Peyer's patch (tissue), 4 donors: ENCODE measurements around the gene CLC.

Experiments used
- POLR2A ChIP-seq, 2 donors: fragments of 450-650 bp; IDR thresholded peaks; one replicate each; pipeline ENCODE4 v1.5.1; 2017; ENCODE audit warnings: antibody characterized with exemption in 2 of 2, mild to moderate bottlenecking in 2 of 2, moderate library complexity in 2 of 2
- TF ChIP-seq, protein P1 (sequence below), 6 experiments: fragments of 450-650 bp in 4 of 6; fragments of 200-600 bp in 2 of 6; sonication (generic) in 1 of 6; IDR thresholded peaks; one replicate each; pipeline ENCODE4 v1.5.1; 2017 to 2019; ENCODE audit warnings: antibody characterized with exemption in 6 of 6, mild to moderate bottlenecking in 3 of 6, moderate library complexity in 1 of 6

DNA sequence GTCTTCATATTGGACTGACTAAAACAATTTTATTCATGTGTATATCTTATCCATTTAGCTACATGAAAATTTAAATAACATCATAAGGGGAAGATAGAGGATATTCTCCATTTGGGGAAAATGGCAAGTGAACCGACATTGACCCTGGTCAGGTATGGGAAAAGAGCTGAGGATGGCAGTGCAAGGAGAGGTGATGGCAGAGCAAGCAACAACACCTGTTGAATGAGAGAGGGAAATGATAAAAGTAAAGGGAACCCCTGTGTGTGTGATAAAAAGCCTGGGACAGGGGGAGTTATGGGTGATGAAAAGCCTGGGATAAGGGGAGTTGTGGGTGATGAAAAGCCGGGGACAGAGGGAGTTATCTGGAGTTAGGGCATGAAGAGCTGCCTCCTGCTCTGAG lies 4.0 kb downstream of the CLC start:
- TF ChIP-seq, protein P1, sequence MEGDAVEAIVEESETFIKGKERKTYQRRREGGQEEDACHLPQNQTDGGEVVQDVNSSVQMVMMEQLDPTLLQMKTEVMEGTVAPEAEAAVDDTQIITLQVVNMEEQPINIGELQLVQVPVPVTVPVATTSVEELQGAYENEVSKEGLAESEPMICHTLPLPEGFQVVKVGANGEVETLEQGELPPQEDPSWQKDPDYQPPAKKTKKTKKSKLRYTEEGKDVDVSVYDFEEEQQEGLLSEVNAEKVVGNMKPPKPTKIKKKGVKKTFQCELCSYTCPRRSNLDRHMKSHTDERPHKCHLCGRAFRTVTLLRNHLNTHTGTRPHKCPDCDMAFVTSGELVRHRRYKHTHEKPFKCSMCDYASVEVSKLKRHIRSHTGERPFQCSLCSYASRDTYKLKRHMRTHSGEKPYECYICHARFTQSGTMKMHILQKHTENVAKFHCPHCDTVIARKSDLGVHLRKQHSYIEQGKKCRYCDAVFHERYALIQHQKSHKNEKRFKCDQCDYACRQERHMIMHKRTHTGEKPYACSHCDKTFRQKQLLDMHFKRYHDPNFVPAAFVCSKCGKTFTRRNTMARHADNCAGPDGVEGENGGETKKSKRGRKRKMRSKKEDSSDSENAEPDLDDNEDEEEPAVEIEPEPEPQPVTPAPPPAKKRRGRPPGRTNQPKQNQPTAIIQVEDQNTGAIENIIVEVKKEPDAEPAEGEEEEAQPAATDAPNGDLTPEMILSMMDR (IDR thresholded peaks at IDR 0.05), result no peak
- TF ChIP-seq POLR2A (IDR thresholded peaks at IDR 0.05), result no peak
